Thyroid gland (tissue), 4 donors: Measurements from ENCODE around the gene DNAJC1. TPM values are rescaled to one million over a fixed set of nuclear protein-coding genes. Genes with fewer than 3 reads are reported as not detected.

Source experiments
- DNase-seq, 2 donors: peaks; one replicate each; pipeline ENCODE4 v3.0.0-alpha.2; 2019
- H3K27ac ChIP-seq, 3 donors: fragments of 200-600 bp; sonication (generic); 1 replicate in 2 of 3; 2 replicates in 1 of 3; pipeline ENCODE4 v1.5.1; 2016 to 2019; ENCODE audit warnings: mild to moderate bottlenecking in 1 of 3, moderate library complexity in 1 of 3
- H3K27me3 ChIP-seq: fragments of 200-600 bp; sonication (generic); one replicate; pipeline ENCODE4 v1.5.1; 2019
- H3K36me3 ChIP-seq, 2 donors: fragments of 200-600 bp; sonication (generic); one replicate each; pipeline ENCODE4 v1.5.1; 2016 to 2019
- H3K4me1 ChIP-seq, 2 donors: fragments of 200-600 bp; sonication (generic); one replicate each; pipeline ENCODE4 v1.5.1; 2017 to 2019
- H3K4me3 ChIP-seq, 3 donors: fragments of 200-600 bp; sonication (generic); replicated peaks in 1 of 3; 1 replicate in 2 of 3; 2 replicates in 1 of 3; pipeline ENCODE4 v1.5.1; 2016; ENCODE audit warnings: mild to moderate bottlenecking in 1 of 3
- H3K9me3 ChIP-seq: fragments of 200-600 bp; sonication (generic); one replicate; pipeline ENCODE4 v1.5.1; 2017
- POLR2A ChIP-seq, 2 donors: fragments of 450-650 bp; IDR thresholded peaks; one replicate each; pipeline ENCODE4 v1.6.1; 2017; ENCODE audit warnings: antibody characterized with exemption in 2 of 2, mild to moderate bottlenecking in 2 of 2, moderate library complexity in 1 of 2
- WGBS, 2 donors: methylation state at CpG; one replicate each; pipeline ENCODE4 v1.1.5; 2017; 5-methylcytosine and 5-hydroxymethylcytosine counted together
- intact Hi-C: fragments of 100-400 bp; cut with DNase I; formaldehyde crosslinking; loops from one replicate; pipeline ENCODE4 v1.15.1; 2023
- total RNA-seq, 4 donors: library from RNA; depleted of rRNA; stranded (reverse); fragments of >200 nt; gene quantifications; one replicate each; pipeline ENCODE4 v1.2.3, GENCODE V29; 2016
- TF ChIP-seq, protein P1 (sequence below), 6 experiments: fragments of 200-600 bp in 3 of 6; fragments of 450-650 bp in 3 of 6; sonication (generic) in 3 of 6; IDR thresholded peaks; one replicate each; pipeline ENCODE4 v1.5.1; 2016 to 2019; ENCODE audit warnings: antibody characterized with exemption in 6 of 6, mild to moderate bottlenecking in 2 of 6, inconsistent platforms in 1 of 6, moderate library complexity in 1 of 6

The DNAJC1 gene
- total RNA-seq, 4 donors from 2014 or later = 73.4 to 157 (median 95.6) TPM

DNA sequence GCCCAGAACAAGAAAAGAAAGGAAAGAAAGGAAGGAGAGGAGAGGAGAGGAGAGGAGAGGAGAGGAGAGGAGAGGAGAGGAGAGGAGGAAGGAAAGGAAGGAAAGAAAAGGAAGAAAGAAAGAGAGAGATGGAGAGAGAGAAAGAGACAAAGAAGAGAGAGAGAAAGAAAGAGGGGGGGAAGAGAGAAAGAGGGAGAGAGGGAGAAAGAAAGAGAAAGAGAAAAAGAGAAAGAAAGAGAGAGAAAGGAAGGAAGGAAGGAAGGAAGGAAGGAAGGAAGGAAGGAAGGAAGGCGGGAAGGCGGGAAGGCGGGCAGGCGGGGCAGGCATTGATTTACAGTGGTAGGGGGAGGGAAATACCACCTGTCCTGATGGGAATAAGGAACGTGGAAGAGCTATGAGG lies 92.7 kb downstream of the DNAJC1 start:
- WGBS, 2 donors = 93 to 94% methylated on average over 5 of the region's 5 CpGs
- Histone ChIP-seq H3K36me3 (no peaks in the 10 kb centered on the region), H3K27ac (no peak overlapping the region), H3K27me3 (no peaks in the 10 kb centered on the region), H3K9me3 (no peaks in the 10 kb centered on the region), H3K4me3 (no peak overlapping the region), H3K4me1 (no peaks in the 10 kb centered on the region)
- no peak for DNase-seq
- intact Hi-C loops = no loop called here
- TF ChIP-seq, protein P1, sequence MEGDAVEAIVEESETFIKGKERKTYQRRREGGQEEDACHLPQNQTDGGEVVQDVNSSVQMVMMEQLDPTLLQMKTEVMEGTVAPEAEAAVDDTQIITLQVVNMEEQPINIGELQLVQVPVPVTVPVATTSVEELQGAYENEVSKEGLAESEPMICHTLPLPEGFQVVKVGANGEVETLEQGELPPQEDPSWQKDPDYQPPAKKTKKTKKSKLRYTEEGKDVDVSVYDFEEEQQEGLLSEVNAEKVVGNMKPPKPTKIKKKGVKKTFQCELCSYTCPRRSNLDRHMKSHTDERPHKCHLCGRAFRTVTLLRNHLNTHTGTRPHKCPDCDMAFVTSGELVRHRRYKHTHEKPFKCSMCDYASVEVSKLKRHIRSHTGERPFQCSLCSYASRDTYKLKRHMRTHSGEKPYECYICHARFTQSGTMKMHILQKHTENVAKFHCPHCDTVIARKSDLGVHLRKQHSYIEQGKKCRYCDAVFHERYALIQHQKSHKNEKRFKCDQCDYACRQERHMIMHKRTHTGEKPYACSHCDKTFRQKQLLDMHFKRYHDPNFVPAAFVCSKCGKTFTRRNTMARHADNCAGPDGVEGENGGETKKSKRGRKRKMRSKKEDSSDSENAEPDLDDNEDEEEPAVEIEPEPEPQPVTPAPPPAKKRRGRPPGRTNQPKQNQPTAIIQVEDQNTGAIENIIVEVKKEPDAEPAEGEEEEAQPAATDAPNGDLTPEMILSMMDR (IDR thresholded peaks at IDR 0.05) = no peak
- TF ChIP-seq POLR2A (IDR thresholded peaks at IDR 0.05) = no peak

DNA sequence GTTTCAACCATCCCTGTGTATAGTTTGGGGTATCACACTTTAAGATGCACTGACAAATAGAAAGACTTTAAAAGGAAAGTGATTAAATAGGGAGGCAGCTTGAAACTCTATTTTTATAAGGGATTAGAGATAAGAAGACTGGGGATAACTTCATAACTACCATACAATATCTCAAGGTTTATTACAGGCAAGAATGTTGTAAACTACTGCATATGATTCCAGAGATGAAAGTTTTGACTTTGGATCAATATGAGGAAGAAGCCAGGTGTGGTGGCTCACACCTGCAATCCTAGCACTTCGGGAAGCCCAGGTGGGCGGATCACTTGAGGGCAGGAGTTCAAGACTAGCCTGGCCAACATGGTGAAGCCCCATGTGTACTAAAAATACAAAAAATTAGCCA lies 96.1 kb downstream of the DNAJC1 start:
- no peaks in the 10 kb centered on the region for H3K9me3 ChIP-seq
- TF ChIP-seq, protein P1 (IDR thresholded peaks at IDR 0.05) = no peak
- no peak for TF ChIP-seq POLR2A (IDR thresholded peaks at IDR 0.05)
- no peaks in the 10 kb centered on the region for H3K27me3 ChIP-seq
- DNase-seq = no peak
- intact Hi-C loops = no loop called here
- no peak overlapping the region for H3K27ac ChIP-seq
- WGBS, 2 donors = 98 to 100% methylated on average over 2 of the region's 2 CpGs
- H3K36me3 ChIP-seq = peaks cover 0 to 5% of the 10 kb centered on the region in 2 donors
- no peaks in the 10 kb centered on the region for H3K4me1 ChIP-seq
- no peak overlapping the region for H3K4me3 ChIP-seq

DNA sequence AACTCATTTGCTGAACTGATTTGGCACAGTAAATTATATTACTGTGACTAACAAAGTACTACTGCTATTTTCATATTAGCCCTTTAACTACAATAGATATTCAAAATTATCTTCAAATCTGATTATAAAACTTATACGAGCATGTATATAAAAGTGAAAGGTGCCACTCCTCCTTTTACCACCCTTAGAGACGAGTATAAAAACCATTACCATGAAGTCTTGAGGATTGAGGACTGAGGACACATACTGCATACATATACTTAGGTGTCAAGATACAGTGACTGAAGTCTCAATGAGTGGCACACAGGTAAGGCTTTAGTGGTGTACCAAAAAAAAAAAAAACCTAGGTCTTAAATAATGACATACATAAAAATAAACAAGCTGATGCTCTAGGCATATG lies 98.6 kb downstream of the DNAJC1 start:
- intact Hi-C loops = no loop called here
- DNase-seq = no peak
- Histone ChIP-seq H3K27me3 (no peaks in the 10 kb centered on the region), H3K4me3 (no peak overlapping the region), H3K9me3 (no peaks in the 10 kb centered on the region), H3K4me1 (no peaks in the 10 kb centered on the region), H3K27ac (no peak overlapping the region), H3K36me3 (peaks cover 1 to 5% of the 10 kb centered on the region in 2 donors)
- TF ChIP-seq POLR2A (IDR thresholded peaks at IDR 0.05) = no peak
- TF ChIP-seq, protein P1 (IDR thresholded peaks at IDR 0.05) = no peak
- 93 to 94% methylated on average over 2 of the region's 2 CpGs for WGBS, 2 donors

DNA sequence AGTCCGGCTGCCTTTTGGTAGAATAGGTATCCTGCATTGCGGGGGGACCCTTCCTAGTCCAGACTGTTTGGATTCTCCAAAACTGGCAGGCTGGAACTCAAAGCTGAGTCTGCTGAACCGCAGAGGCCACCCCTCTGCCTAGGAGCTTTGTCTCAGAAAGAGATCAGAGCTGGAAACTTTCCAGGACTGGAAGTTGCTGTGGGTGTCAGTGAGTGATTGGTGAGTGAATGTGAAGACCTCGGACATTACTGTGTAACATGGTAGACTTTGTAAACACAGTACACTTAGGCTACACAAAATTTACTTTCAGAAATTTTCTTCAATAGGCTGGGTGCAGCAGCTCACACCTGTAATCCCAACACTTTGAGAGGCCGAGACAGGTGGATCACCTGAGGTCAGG lies 103.8 kb downstream of the DNAJC1 start:
- peaks cover 5% of the 10 kb centered on the region in 2 donors for H3K36me3 ChIP-seq
- intact Hi-C loops = no loop called here
- WGBS, 2 donors = 88% methylated on average over 5 of the region's 5 CpGs
- H3K9me3 ChIP-seq = no peaks in the 10 kb centered on the region
- no peak for DNase-seq
- H3K4me1 ChIP-seq = no peaks in the 10 kb centered on the region
- H3K4me3 ChIP-seq = no peak overlapping the region
- H3K27ac ChIP-seq = no peak overlapping the region
- H3K27me3 ChIP-seq = no peaks in the 10 kb centered on the region
- no peak for TF ChIP-seq POLR2A (IDR thresholded peaks at IDR 0.05)
- TF ChIP-seq, protein P1 (IDR thresholded peaks at IDR 0.05) = no peak

DNA sequence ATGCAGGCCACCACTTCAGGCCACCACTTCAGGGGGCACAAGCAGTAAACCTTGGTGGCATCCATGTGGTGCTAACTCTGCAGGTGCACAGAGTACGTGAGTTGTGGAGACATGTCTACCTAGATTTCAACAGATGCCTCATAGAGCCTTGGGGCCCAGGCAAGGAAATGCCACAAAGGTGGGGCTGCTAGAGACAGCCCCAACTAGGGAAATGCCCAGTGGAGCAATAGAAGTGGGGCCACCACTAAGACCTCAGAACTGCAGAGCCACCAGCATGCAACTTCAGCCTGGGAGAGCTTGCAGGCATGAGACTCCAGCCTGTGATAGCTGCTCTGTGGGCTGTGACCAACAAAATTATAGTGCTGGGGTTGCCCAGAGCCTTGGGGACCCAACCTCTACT lies 107.6 kb downstream of the DNAJC1 start:
- H3K36me3 ChIP-seq = peaks cover 0 to 5% of the 10 kb centered on the region in 2 donors
- TF ChIP-seq POLR2A (IDR thresholded peaks at IDR 0.05) = no peak
- TF ChIP-seq, protein P1 (IDR thresholded peaks at IDR 0.05) = no peak
- H3K9me3 ChIP-seq = no peaks in the 10 kb centered on the region
- no peaks in the 10 kb centered on the region for H3K4me1 ChIP-seq
- intact Hi-C loops = no loop called here
- DNase-seq = peak in 1 of 2 donors; percentile 10
- no peak overlapping the region for H3K4me3 ChIP-seq
- H3K27me3 ChIP-seq = no peaks in the 10 kb centered on the region
- no peak overlapping the region for H3K27ac ChIP-seq
- WGBS, 2 donors = 91% methylated on average over 1 of the region's 1 CpG; no CpG with 5 or more reads in 1 of the 2 donors
